SH-SY5Y (cell line): ENCODE measurements around the gene UFSP1.

Experiments used
- GATA2 ChIP-seq: IDR thresholded peaks from 2 replicates; pipeline ENCODE4 v1.6.1; 2011; ENCODE audit warnings: mild to moderate bottlenecking, low read depth, low read length
- GATA3 ChIP-seq: IDR thresholded peaks from 2 replicates; pipeline ENCODE4 v1.6.1; 2011; ENCODE audit warnings: low read depth, mild to moderate bottlenecking, low read length, moderate library complexity

DNA sequence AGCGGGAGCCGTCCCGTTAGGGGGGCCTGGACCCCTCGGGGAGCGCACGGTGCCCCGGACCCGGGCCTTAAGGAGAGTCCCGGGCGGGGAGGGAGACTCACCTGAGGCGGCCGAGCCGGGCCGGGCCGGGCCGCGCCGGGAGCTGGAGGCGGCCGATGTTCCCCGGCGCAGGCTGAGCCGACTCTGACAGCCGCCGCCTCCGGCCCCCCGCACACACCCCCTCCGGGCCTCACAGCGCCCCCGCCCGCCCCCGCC lies 6.1 kb upstream of the UFSP1 start, which contains the start of gene ACHE:
- TF ChIP-seq GATA2 (no peak), GATA3 (no peak)
